Vagina (tissue), 2 donors: Measurements from ENCODE around the gene ZNF346. TPM values are rescaled to one million over a fixed set of nuclear protein-coding genes. Genes with fewer than 3 reads are reported as not detected.

ENCODE experiments used
- DNase-seq, 2 donors: peaks; one replicate each; pipeline ENCODE4 v3.0.0-alpha.2; 2017; ENCODE audit errors: extremely low spot score in 2 of 2
- H3K27ac ChIP-seq: fragments of 200-600 bp; sonication (generic); one replicate; pipeline ENCODE4 v1.5.1; 2019
- H3K27me3 ChIP-seq: fragments of 200-600 bp; sonication (generic); one replicate; pipeline ENCODE4 v1.5.1; 2019
- H3K36me3 ChIP-seq, 2 donors: fragments of 200-600 bp; sonication (generic); one replicate each; pipeline ENCODE4 v1.5.1; 2017 to 2019
- H3K4me1 ChIP-seq: fragments of 200-600 bp; sonication (generic); one replicate; pipeline ENCODE4 v1.5.1; 2019
- H3K4me3 ChIP-seq, 2 donors: fragments of 200-600 bp; sonication (generic); 1 replicate in 1 of 2; 2 replicates in 1 of 2; pipeline ENCODE4 v1.5.1; 2016 to 2019
- H3K9me3 ChIP-seq: fragments of 200-600 bp; sonication (generic); one replicate; pipeline ENCODE4 v1.5.1; 2019
- POLR2A ChIP-seq, 2 donors: fragments of 450-650 bp; IDR thresholded peaks; one replicate each; pipeline ENCODE4 v1.6.1; 2017; ENCODE audit warnings: antibody characterized with exemption in 2 of 2, mild to moderate bottlenecking in 2 of 2, moderate library complexity in 2 of 2
- POLR2AphosphoS5 ChIP-seq, 2 donors: sonication (generic); formaldehyde crosslinking; IDR thresholded peaks; one replicate each; pipeline ENCODE4 v1.9.0; 2017; ENCODE audit warnings: antibody characterized with exemption in 2 of 2, mild to moderate bottlenecking in 2 of 2, low read depth in 1 of 2; ENCODE audit not compliant: insufficient read depth in 1 of 2
- intact Hi-C: fragments of 100-400 bp; cut with DNase I; formaldehyde crosslinking; loops from one replicate; pipeline ENCODE4 v1.15.1; 2023
- total RNA-seq: library from RNA; depleted of rRNA; stranded (reverse); fragments of >200 nt; gene quantifications from one replicate; pipeline ENCODE4 v1.2.3, GENCODE V29; 2016
- TF ChIP-seq, protein P1 (sequence below), 3 experiments: fragments of 450-650 bp in 2 of 3; fragments of 200-600 bp in 1 of 3; sonication (generic) in 1 of 3; IDR thresholded peaks; one replicate each; pipeline ENCODE4 v1.5.1; 2017 to 2019; ENCODE audit warnings: antibody characterized with exemption in 3 of 3, mild to moderate bottlenecking in 2 of 3, moderate library complexity in 2 of 3

ZNF346 gene
- total RNA-seq, 1 donor from 2014 or later = 52.1 TPM

DNA sequence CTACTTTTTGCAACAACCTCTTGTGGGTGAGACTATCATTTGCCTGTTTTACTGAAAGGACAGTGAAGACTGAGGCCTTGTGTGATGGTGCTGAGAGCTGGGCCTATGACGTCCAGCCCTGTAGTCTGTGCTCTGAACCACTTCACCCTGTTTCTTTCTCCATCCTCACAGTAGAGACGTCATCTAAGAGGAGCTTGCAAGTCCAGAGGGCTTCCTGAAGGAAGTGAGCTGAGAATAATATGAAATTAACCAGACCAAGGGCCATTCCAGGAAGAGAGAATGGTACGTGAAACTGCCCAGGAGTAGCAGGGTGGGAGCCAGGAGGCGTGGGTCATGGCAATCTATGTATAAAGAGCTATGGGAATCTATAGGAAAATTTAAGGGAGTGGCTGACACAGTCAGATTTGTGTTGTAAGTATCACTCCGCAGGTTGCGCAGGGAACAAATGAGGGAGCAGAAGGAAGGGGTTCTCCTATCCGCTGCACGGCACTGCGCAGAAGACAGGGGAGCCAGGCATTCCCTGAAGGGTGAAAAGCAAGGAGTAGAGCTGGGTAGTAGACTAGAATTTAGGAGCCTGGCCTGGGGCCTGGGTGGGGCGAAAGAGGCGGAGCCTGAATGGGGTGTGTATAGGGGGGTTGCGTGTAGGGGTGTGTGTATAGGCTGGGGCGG, 63.6 kb downstream of the ZNF346 start:
- Histone ChIP-seq H3K27me3 (no peaks in the 10 kb centered on the region), H3K27ac (no peak overlapping the region)
- no peak for DNase-seq

DNA sequence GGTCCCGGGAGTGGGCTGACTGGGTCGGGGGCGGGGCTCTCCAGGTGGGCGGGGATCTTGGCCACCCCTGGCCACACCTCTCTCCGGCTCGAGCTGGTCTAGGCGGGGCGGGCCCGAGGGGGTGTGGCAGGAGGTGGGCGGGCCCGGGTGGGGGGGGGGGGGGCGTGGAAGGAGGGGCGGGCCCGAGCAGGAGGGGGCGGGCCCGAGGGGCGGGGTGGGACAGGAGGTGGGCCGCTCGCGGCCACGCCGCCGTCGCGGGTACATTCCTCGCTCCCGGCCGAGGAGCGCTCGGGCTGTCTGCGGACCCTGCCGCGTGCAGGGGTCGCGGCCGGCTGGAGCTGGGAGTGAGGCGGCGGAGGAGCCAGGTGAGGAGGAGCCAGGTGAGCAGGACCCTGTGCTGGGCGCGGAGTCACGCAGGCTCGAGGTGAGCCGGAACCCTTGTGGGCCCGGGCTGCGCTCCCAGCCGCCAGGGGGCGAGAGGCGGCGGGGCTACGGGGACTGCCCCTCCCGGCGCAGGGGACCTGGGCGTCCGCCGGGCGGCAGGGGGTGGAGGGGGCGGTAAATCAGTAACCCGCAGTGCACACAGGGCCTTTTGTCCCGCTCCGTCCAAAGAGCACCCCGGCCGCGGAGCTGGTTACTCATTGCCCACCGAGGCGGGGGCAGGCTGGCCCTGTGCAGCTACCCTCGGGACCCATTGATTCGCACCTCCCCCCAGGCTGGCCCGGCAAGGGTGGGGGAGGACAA, 64.3 kb downstream of the ZNF346 start, which contains the start of gene FGFR4:
Gene FGFR4, plus strand, starts transcription at position 262 of the 744 bp plus-strand sequence. CDS start 2,688 bp downstream, outside the sequence.
- no peaks in the 10 kb centered on the region for H3K9me3 ChIP-seq
- intact Hi-C loops = no loop called here
- TF ChIP-seq POLR2A (IDR thresholded peaks at IDR 0.05) = no peak
- TF ChIP-seq POLR2AphosphoS5 (IDR thresholded peaks at IDR 0.05; ENCODE audit: insufficient read depth in 1 of 2, low read depth in 1 of 2) = peak in 1 of 2 donors; percentile 27
- TF ChIP-seq, protein P1, sequence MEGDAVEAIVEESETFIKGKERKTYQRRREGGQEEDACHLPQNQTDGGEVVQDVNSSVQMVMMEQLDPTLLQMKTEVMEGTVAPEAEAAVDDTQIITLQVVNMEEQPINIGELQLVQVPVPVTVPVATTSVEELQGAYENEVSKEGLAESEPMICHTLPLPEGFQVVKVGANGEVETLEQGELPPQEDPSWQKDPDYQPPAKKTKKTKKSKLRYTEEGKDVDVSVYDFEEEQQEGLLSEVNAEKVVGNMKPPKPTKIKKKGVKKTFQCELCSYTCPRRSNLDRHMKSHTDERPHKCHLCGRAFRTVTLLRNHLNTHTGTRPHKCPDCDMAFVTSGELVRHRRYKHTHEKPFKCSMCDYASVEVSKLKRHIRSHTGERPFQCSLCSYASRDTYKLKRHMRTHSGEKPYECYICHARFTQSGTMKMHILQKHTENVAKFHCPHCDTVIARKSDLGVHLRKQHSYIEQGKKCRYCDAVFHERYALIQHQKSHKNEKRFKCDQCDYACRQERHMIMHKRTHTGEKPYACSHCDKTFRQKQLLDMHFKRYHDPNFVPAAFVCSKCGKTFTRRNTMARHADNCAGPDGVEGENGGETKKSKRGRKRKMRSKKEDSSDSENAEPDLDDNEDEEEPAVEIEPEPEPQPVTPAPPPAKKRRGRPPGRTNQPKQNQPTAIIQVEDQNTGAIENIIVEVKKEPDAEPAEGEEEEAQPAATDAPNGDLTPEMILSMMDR (IDR thresholded peaks at IDR 0.05) = peak in 1 of 3 experiments; percentile 41
- H3K4me3 ChIP-seq = peak within 1 kb of the TSS; percentile 45 to 46
- H3K4me1 ChIP-seq = peaks cover 33% of the 10 kb centered on the region
- no peaks in the 10 kb centered on the region for H3K27me3 ChIP-seq
- H3K27ac ChIP-seq = peak within 1 kb of the TSS; percentile 33
- no peak for DNase-seq
- no peaks in the 10 kb centered on the region for H3K36me3 ChIP-seq

More for the DNA sequence above, 63.6 kb downstream of the ZNF346 start:
- Histone ChIP-seq H3K4me3 (peak overlapping the region in 1 of 2 donors; percentile 46), H3K36me3 (no peaks in the 10 kb centered on the region), H3K4me1 (peaks cover 33% of the 10 kb centered on the region), H3K9me3 (no peaks in the 10 kb centered on the region)
- intact Hi-C loops = no loop called here
- TF ChIP-seq POLR2AphosphoS5 (IDR thresholded peaks at IDR 0.05; ENCODE audit: insufficient read depth in 1 of 2, low read depth in 1 of 2) (no peak), POLR2A (IDR thresholded peaks at IDR 0.05) (no peak)
- TF ChIP-seq, protein P1 (IDR thresholded peaks at IDR 0.05) = no peak

DNA sequence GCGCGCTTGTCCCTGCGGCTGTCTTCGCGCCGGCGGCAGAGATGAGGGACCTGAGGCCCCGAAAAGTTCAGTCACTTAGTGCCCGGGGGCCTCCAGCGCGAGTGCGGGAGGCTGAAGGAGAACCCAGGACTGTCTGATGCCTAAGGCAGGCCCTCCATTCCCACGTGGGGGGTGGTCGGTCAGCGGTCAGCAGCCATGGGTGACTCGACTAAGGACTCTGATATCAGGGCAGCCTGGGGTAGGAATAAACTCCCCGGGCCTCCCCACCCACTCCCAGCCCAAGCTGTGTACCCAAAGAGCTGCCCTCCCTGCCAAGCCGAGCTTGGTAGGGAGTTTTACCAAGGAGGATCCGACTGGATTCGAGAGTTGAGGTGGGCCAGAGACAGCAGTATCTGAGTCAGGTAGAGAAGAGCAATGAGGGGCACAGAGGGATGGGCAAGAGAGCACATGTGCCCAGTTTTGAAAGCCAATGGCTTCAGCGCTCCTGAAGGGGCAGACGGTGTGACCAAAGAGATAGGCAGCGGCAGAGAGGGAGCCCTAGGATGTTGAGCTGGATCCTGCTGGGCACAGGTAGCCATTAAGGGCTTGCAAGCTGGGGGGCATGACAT, 65.0 kb downstream of the ZNF346 start:
- H3K36me3 ChIP-seq = no peaks in the 10 kb centered on the region
- intact Hi-C loops = no loop called here
- H3K9me3 ChIP-seq = no peaks in the 10 kb centered on the region
- no peaks in the 10 kb centered on the region for H3K27me3 ChIP-seq
- peak overlapping the region; percentile 45 to 46 for H3K4me3 ChIP-seq
- peaks cover 33% of the 10 kb centered on the region for H3K4me1 ChIP-seq
- H3K27ac ChIP-seq = peak overlapping the region; percentile 33
- TF ChIP-seq POLR2A (IDR thresholded peaks at IDR 0.05) (no peak), POLR2AphosphoS5 (IDR thresholded peaks at IDR 0.05; ENCODE audit: insufficient read depth in 1 of 2, low read depth in 1 of 2) (no peak)
- TF ChIP-seq, protein P1 (IDR thresholded peaks at IDR 0.05) = no peak
- no peak for DNase-seq

DNA sequence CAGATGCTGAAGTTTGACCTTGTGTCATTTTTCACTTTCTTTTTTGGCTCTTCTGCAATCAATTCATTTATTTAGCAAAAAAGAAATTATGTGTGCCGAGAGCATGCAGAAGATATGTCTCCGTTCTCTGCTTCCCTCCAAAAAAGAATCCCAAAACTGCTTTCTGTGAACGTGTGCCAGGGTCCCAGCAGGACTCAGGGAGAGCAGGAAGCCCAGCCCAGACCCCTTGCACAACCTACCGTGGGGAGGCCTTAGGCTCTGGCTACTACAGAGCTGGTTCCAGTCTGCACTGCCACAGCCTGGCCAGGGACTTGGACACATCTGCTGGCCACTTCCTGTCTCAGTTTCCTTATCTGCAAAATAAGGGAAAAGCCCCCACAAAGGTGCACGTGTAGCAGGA, 66.6 kb downstream of the ZNF346 start:
- DNase-seq = no peak
- intact Hi-C loops = no loop called here
- Histone ChIP-seq H3K36me3 (no peaks in the 10 kb centered on the region), H3K9me3 (no peaks in the 10 kb centered on the region), H3K27ac (peak overlapping the region; percentile 33), H3K4me1 (peaks cover 42% of the 10 kb centered on the region), H3K27me3 (no peaks in the 10 kb centered on the region), H3K4me3 (no peak overlapping the region)
- TF ChIP-seq, protein P1 (IDR thresholded peaks at IDR 0.05) = no peak
- TF ChIP-seq POLR2A (IDR thresholded peaks at IDR 0.05) = no peak
- TF ChIP-seq POLR2AphosphoS5 (IDR thresholded peaks at IDR 0.05; ENCODE audit: insufficient read depth in 1 of 2, low read depth in 1 of 2) = no peak
